ENCODE data around the gene SYT7. TPM values are rescaled to one million over a fixed set of nuclear protein-coding genes. Genes with fewer than 3 reads are reported as not detected.
A peak's percentile ranks its signal among the peaks of the same experiment; 100 is the strongest.

Gene SYT7
- total RNA-seq, 6 experiments from 2014 or later = 13.1 to 70.8 (median 31.6) TPM

GRCh38 chr11:61613870-61614269, 33.0 kb upstream of the SYT7 start:
- no peak for DNase-seq
- Histone ChIP-seq H3K27me3 (no peaks in the 10 kb centered on the region), H3K27ac (no peak overlapping the region), H3K4me3 (no peak overlapping the region), H3K4me1 (no peaks in the 10 kb centered on the region), H3K9me3 (no peaks in the 10 kb centered on the region), H3K36me3 (no peaks in the 10 kb centered on the region)
- WGBS (ENCODE audit: insufficient coverage, low coverage, low lambda C conversion rate, missing lambda C conversion rate) = no CpG with 5 or more reads among the region's 10 CpGs
- intact Hi-C loops (cut with DNase I) = no loop called here
- TF ChIP-seq CTCF (IDR thresholded peaks at IDR 0.05) = no peak
- no peak for ATAC-seq

- H3K27me3 ChIP-seq = no peaks in the 10 kb centered on the region
- no peaks in the 10 kb centered on the region for H3K4me1 ChIP-seq
- TF ChIP-seq CTCF (IDR thresholded peaks at IDR 0.05) (no peak), POLR2A (IDR thresholded peaks at IDR 0.05) (no peak)
- H3K9me3 ChIP-seq = no peaks in the 10 kb centered on the region
- no peak overlapping the region for H3K27ac ChIP-seq
- no peak overlapping the region for H3K4me3 ChIP-seq
- intact Hi-C loops (cut with DNase I) = no loop called here
- DNase-seq = no peak
- no peaks in the 10 kb centered on the region for H3K36me3 ChIP-seq
- no peak for ATAC-seq
- WGBS (ENCODE audit: insufficient coverage, low coverage, low lambda C conversion rate, missing lambda C conversion rate) = 77% methylated on average over 9 of the region's 9 CpGs
These were observed 32.2 kb upstream of the SYT7 start for GRCh38 chr11:61613051-61613450.

GRCh38 chr11:61611309-61611708, 30.4 kb upstream of the SYT7 start:
- intact Hi-C loops (cut with DNase I) = no loop called here
- no peak overlapping the region for H3K4me3 ChIP-seq
- DNase-seq (no peak), ATAC-seq (no peak)
- H3K9me3 ChIP-seq = no peaks in the 10 kb centered on the region
- no peaks in the 10 kb centered on the region for H3K36me3 ChIP-seq
- TF ChIP-seq POLR2A (IDR thresholded peaks at IDR 0.05) = no peak
- no peak for TF ChIP-seq CTCF (IDR thresholded peaks at IDR 0.05)
- WGBS (ENCODE audit: insufficient coverage, low coverage, low lambda C conversion rate, missing lambda C conversion rate) = no CpG with 5 or more reads among the region's 8 CpGs
- no peaks in the 10 kb centered on the region for H3K4me1 ChIP-seq
- no peak overlapping the region for H3K27ac ChIP-seq
- no peaks in the 10 kb centered on the region for H3K27me3 ChIP-seq

GRCh38 chr11:61610905-61611304, 30.0 kb upstream of the SYT7 start:
- ATAC-seq (peak; percentile 28 to 80 (median 57)), DNase-seq (peak; percentile 57 to 77 (median 66))
- H3K27ac ChIP-seq = no peak overlapping the region
- no peak for TF ChIP-seq POLR2A (IDR thresholded peaks at IDR 0.05)
- TF ChIP-seq CTCF (IDR thresholded peaks at IDR 0.05) = no peak
- H3K4me1 ChIP-seq = no peaks in the 10 kb centered on the region
- no peak overlapping the region for H3K4me3 ChIP-seq
- H3K27me3 ChIP-seq = no peaks in the 10 kb centered on the region
- intact Hi-C loops (cut with DNase I) = no loop called here
- WGBS (ENCODE audit: insufficient coverage, low coverage, low lambda C conversion rate, missing lambda C conversion rate) = no CpG with 5 or more reads among the region's 9 CpGs
- no peaks in the 10 kb centered on the region for H3K36me3 ChIP-seq
- no peaks in the 10 kb centered on the region for H3K9me3 ChIP-seq

GRCh38 chr11:61609980-61610366, 29.1 kb upstream of the SYT7 start:
- WGBS (ENCODE audit: insufficient coverage, low coverage, low lambda C conversion rate, missing lambda C conversion rate) = 9% methylated on average over 5 of the region's 8 CpGs
- ATAC-seq = no peak
- intact Hi-C loops (cut with DNase I) = no loop called here
- Histone ChIP-seq H3K27ac (no peak overlapping the region), H3K27me3 (no peaks in the 10 kb centered on the region), H3K4me1 (no peaks in the 10 kb centered on the region), H3K4me3 (no peak overlapping the region), H3K9me3 (no peaks in the 10 kb centered on the region), H3K36me3 (no peaks in the 10 kb centered on the region)
- DNase-seq = no peak
- TF ChIP-seq POLR2A (IDR thresholded peaks at IDR 0.05) (no peak), CTCF (IDR thresholded peaks at IDR 0.05) (no peak)
